K562 (cell line): ENCODE measurements around the gene FREM1. TPM values are rescaled to one million over a fixed set of nuclear protein-coding genes. Genes with fewer than 3 reads are reported as not detected.

Experiments
- ATAC-seq: fragments of 200-7000 bp; cut with Tn5 transposase; 3 replicates; pipeline ENCODE4 v1.9.1; 2020; ENCODE audit warnings: moderate library complexity
- BruUV-seq: library from RNA; stranded (reverse); fragments of 400-500 nt; replicated peaks from 2 replicates; lab custom pipeline; 2021; lab: Mats Ljungman, UMichigan
- CTCF ChIA-PET: fragments of 300-600 bp; formaldehyde crosslinking; extraction: SDS; loops from one replicate; lab custom pipeline; 2021; ENCODE audit warnings: low intra/inter-chr PET ratio; lab: Yijun Ruan, JAX
- POLR2A ChIA-PET: fragments of 300-600, 350-650 bp; sonication (Branson Sonifier 250); formaldehyde crosslinking; extraction: SDS; loops from one replicate; lab custom pipeline; 2021; ENCODE audit warnings: antibody characterized with exemption, inconsistent platforms; lab: Yijun Ruan, JAX
- DNase-seq, 4 experiments: peaks; one replicate each; pipeline versions ENCODE4 v3.0.0 to v3.0.0-alpha.2; 2011 to 2018; ENCODE audit warnings: low spot score in 3 of 4, mixed read lengths in 3 of 4; ENCODE audit errors: extremely low read depth in 1 of 4
- FAIRE-seq: peaks from 2 replicates; lab custom pipeline; 2011; peaks lifted over from hg19 to GRCh38; lab: Jason Lieb, UNC
- H2AFZ ChIP-seq: 2 replicates; pipeline ENCODE4 v1.6.0; 2011; ENCODE audit warnings: low read depth, low read length, control low read depth, inconsistent platforms
- H3K27ac ChIP-seq: fragments of 200-600 bp; 3 replicates; pipeline ENCODE4 v1.8.0; 2011; ENCODE audit warnings: low read depth, mild to moderate bottlenecking, control low read depth, inconsistent platforms, low read length, moderate library complexity, mixed read lengths; ENCODE audit errors: extremely low read depth
- H3K27me3 ChIP-seq, 2 experiments: fragments of 300-600 bp in 1 of 2; 2 replicates in 1 of 2; 3 replicates in 1 of 2; pipeline versions ENCODE4 v1.6.0 to v1.8.0; 2011; ENCODE audit warnings: inconsistent platforms in 2 of 2, low read length in 2 of 2, mild to moderate bottlenecking in 1 of 2, mixed read lengths in 1 of 2, moderate library complexity in 1 of 2; ENCODE audit not compliant: control insufficient read depth in 2 of 2, insufficient read depth in 2 of 2
- H3K36me3 ChIP-seq: fragments of 300-600 bp; 3 replicates; pipeline ENCODE4 v1.8.0; 2011; ENCODE audit warnings: mild to moderate bottlenecking, low read length, inconsistent platforms; ENCODE audit not compliant: control insufficient read depth, insufficient read depth
- H3K4me1 ChIP-seq, 2 experiments: fragments of 200-600 bp in 1 of 2; replicated peaks in 1 of 2; 2 replicates in 1 of 2; 3 replicates in 1 of 2; pipeline versions ENCODE4 v1.5.1 to v1.8.0; 2011; ENCODE audit warnings: inconsistent platforms in 2 of 2, low read length in 2 of 2, mild to moderate bottlenecking in 1 of 2, mixed read lengths in 1 of 2, moderate library complexity in 1 of 2; ENCODE audit not compliant: control insufficient read depth in 2 of 2, insufficient read depth in 2 of 2
- H3K4me2 ChIP-seq: 2 replicates; pipeline ENCODE4 v1.6.1; 2011; ENCODE audit warnings: low read length, control low read depth, inconsistent platforms, mixed read lengths; ENCODE audit not compliant: insufficient read depth
- H3K4me3 ChIP-seq: fragments of 200-600 bp; sonication (generic), shearing (Covaris generic); 2 replicates; pipeline ENCODE4 v1.5.1; 2016; ENCODE audit warnings: control low read depth, inconsistent platforms
- H3K79me2 ChIP-seq: fragments of 200-600 bp; 3 replicates; pipeline ENCODE4 v1.8.0; 2011; ENCODE audit warnings: low read length, inconsistent platforms; ENCODE audit not compliant: control insufficient read depth, insufficient read depth
- H3K9ac ChIP-seq, 2 experiments: 2 replicates each; pipeline versions ENCODE4 v1.6.0 to v1.6.1; 2011; ENCODE audit warnings: low read depth in 2 of 2, low read length in 2 of 2, control low read depth in 1 of 2, inconsistent platforms in 1 of 2, mild to moderate bottlenecking in 1 of 2, mixed read lengths in 1 of 2; ENCODE audit not compliant: insufficient read depth in 1 of 2
- H3K9me1 ChIP-seq: one replicate; pipeline ENCODE4 v1.6.0; 2011; ENCODE audit warnings: inconsistent platforms, mild to moderate bottlenecking, low read length, moderate library complexity; ENCODE audit not compliant: control insufficient read depth, insufficient read depth
- H3K9me3 ChIP-seq: replicated peaks from 2 replicates; pipeline ENCODE4 v1.5.1; 2011; ENCODE audit warnings: low read depth, low read length, inconsistent platforms; ENCODE audit not compliant: control insufficient read depth, insufficient read depth
- H4K20me1 ChIP-seq: replicated peaks from 2 replicates; pipeline ENCODE4 v1.6.1; 2011; ENCODE audit warnings: low read length, inconsistent platforms, mixed read lengths; ENCODE audit not compliant: control insufficient read depth, insufficient read depth
- ELF4 ChIP-seq: fragments of 450-650 bp; formaldehyde crosslinking; IDR thresholded peaks from 2 replicates; pipeline ENCODE4 v1.4.0; 2022; ENCODE audit warnings: missing genetic modification characterization
- FOXK2 ChIP-seq, 2 experiments: fragments of 450-650 bp; IDR thresholded peaks in 1 of 2; conservative IDR thresholded peaks in 1 of 2; 2 replicates each; pipeline ENCODE4 v1.6.1; 2016; ENCODE audit warnings: low read depth in 2 of 2, mild to moderate bottlenecking in 1 of 2
- KLF13 ChIP-seq: fragments of 450-650 bp; IDR thresholded peaks from 2 replicates; pipeline ENCODE4 v1.6.1; 2016; ENCODE audit warnings: missing genetic modification characterization, low read depth, mild to moderate bottlenecking, missing compliant biosample characterization, moderate library complexity, borderline replicate concordance
- MTA1 ChIP-seq: fragments of 450-650 bp; IDR thresholded peaks from 2 replicates; pipeline ENCODE4 v1.6.1; 2017; ENCODE audit warnings: borderline replicate concordance
- ZBTB43 ChIP-seq: sonication (generic); formaldehyde crosslinking; IDR thresholded peaks from 2 replicates; pipeline ENCODE4 v1.8.0; 2023; ENCODE audit warnings: mild to moderate bottlenecking, missing genetic modification reagents
- ZNF175 ChIP-seq: fragments of 200-800 bp; sonication (Bioruptor generic); IDR thresholded peaks from 2 replicates; pipeline ENCODE4 v1.6.1; 2016; ENCODE audit warnings: low read depth, mild to moderate bottlenecking, missing genetic modification characterization, missing compliant biosample characterization
- ZNF354B ChIP-seq: fragments of 250-450 bp; sonication (Bioruptor Pico); IDR thresholded peaks from 2 replicates; pipeline ENCODE4 v1.4.0; 2020
- WGBS: fragments of 100-300 bp; shearing (Covaris generic); methylation state at CpG from one replicate; pipeline ENCODE4 v1.1.6; 2016; ENCODE audit warnings: low coverage, mixed read lengths; ENCODE audit not compliant: insufficient coverage; ENCODE audit errors: missing lambda C conversion rate; 5-methylcytosine and 5-hydroxymethylcytosine counted together
- in situ Hi-C: fragments of 300-500 bp; cut with MboI; formaldehyde crosslinking; loops from 4 replicates; pipeline ENCODE4 v1.15.0; 2018; ENCODE audit warnings: inconsistent platforms, mixed read lengths
- intact Hi-C: fragments of 100-400 bp; cut with micrococcal nuclease; formaldehyde crosslinking; loops from 2 replicates; pipeline ENCODE4 v1.14.2; 2022
- polyA plus RNA-seq, 8 experiments: library from polyadenylated mRNA; depleted of rRNA in 4 of 8; stranded (reverse) in 5 of 8; unstranded in 3 of 8; fragments of >200 nt; fragmentation: Nextera tagmentation in 2 of 8; fragmentation: Illumina TruSeq in 1 of 8; extraction: Ambion mirVana in 2 of 8; extraction: Trizol in 1 of 8; gene quantifications; 2 replicates each; pipeline versions ENCODE4 v1.2.1 to v1.2.3, GENCODE V29; 2011 to 2014; ENCODE audit warnings: inconsistent platforms in 1 of 8, missing spikeins in 1 of 8
- total RNA-seq, 7 experiments: library from RNA; depleted of rRNA in 6 of 7; stranded (reverse); fragments of >200 nt in 6 of 7; fragmentation: Illumina TruSeq in 2 of 7; extraction: Trizol in 2 of 7; gene quantifications; 2 replicates each; pipeline versions ENCODE4 v1.2.1 to v1.2.3, GENCODE V29; 2011 to 2021; ENCODE audit warnings: low replicate concordance in 1 of 7

Gene FREM1
- total and polyA plus RNA-seq, 9 of the 15 experiments (the other 6 are each of a cell fraction or from before 2014, with no cell fraction given): 0.03 to 0.24 (median 0.13) TPM; not detected in 2

GRCh38 chr9:14936491-14936890 lies 26.3 kb upstream of the FREM1 start:
- DNase-seq (no peak), FAIRE-seq (no peak), ATAC-seq (no peak)
- no peak for TF ChIP-seq MTA1
- no peak for TF ChIP-seq ZNF354B (CRISPR knock-in tag)
- no peak for TF ChIP-seq ELF4 (CRISPR knock-in tag)
- no peak for TF ChIP-seq ZBTB43
- no peak for TF ChIP-seq FOXK2 (conservative IDR thresholded peaks at IDR 0.05 in 1 of 2, IDR thresholded peaks at IDR 0.05 in 1 of 2; ENCODE audit: low read depth in 2 of 2)
- TF ChIP-seq KLF13 (tag): no peak
- no peak for TF ChIP-seq ZNF175 (CRISPR knock-in tag)
- no TSS peak for BruUV-seq
- H3K9me3 ChIP-seq: no peaks in the 10 kb centered on the region
- H3K4me2 ChIP-seq: no peak overlapping the region
- ChIA-PET CTCF (interaction anchor here (0.6 kb wide), 1 partner anchor 1171 kb away, joined by 3 read pairs; no protein-coding TSS in a partner anchor), POLR2A (interaction anchor here (1.0 to 1.3 kb wide), 2 partner anchors 9 to 13 kb away, joined by 3 read pairs; no protein-coding TSS in a partner anchor)
- intact Hi-C loops (no loop called here), in situ Hi-C loops (no loop called here)
- no peak overlapping the region for H3K27ac ChIP-seq
- no peaks in the 10 kb centered on the region for H3K27me3 ChIP-seq
- H3K9ac ChIP-seq: no peak overlapping the region
- H3K79me2 ChIP-seq: no peaks in the 10 kb centered on the region
- no peaks in the 10 kb centered on the region for H3K4me1 ChIP-seq
- no peaks in the 10 kb centered on the region for H3K9me1 ChIP-seq
- H4K20me1 ChIP-seq: no peaks in the 10 kb centered on the region
- 30% methylated on average over 4 of the region's 4 CpGs for WGBS
- H2AFZ ChIP-seq: no peak overlapping the region
- H3K36me3 ChIP-seq: no peaks in the 10 kb centered on the region
- H3K4me3 ChIP-seq: no peak overlapping the region
